GM12873 (cell line): ENCODE data around the gene OR10A2.

Experiments used
- CTCF ChIP-seq: IDR thresholded peaks from 2 replicates; pipeline ENCODE4 v1.5.1; 2012; ENCODE audit warnings: low read depth, mild to moderate bottlenecking, moderate library complexity, low read length, control low read depth; ENCODE audit not compliant: insufficient read depth; ENCODE audit errors: missing control alignments

OR10A2 gene, protein sequence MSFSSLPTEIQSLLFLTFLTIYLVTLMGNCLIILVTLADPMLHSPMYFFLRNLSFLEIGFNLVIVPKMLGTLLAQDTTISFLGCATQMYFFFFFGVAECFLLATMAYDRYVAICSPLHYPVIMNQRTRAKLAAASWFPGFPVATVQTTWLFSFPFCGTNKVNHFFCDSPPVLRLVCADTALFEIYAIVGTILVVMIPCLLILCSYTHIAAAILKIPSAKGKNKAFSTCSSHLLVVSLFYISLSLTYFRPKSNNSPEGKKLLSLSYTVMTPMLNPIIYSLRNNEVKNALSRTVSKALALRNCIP

DNA sequence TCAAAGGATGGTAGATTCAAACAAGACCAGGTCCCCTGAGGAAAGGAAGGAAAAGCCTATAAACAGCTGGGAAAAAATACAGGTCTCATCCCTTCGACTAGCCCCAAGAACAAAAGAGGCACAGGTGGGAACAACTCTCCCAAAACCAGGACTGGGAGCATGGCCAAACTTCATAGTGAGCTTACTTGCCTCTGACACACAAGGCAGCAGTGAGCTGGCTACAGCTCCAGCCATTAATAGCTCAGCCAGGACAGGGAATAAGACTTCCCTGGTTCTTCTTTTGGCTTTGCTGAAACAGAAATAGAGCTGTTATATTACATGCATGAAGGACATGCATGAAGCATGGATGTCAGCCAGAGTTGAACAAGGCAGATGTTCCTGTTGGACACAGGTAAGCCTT, at the start of gene OR10A2:
OR10A2 (plus strand) TSS at position 97 of the 400 bp plus-strand sequence. CDS start 6,698 bp downstream, outside the sequence.
- no peak for TF ChIP-seq CTCF

GRCh38 chr11:6813656-6814055, 49.2 kb upstream of the OR10A2 start:
- TF ChIP-seq CTCF = no peak

GRCh38 chr11:6817694-6818093, 45.2 kb upstream of the OR10A2 start:
- no peak for TF ChIP-seq CTCF

- no peak for TF ChIP-seq CTCF
Measured at GRCh38 chr11:6818967-6819366, 43.9 kb upstream of the OR10A2 start.

DNA sequence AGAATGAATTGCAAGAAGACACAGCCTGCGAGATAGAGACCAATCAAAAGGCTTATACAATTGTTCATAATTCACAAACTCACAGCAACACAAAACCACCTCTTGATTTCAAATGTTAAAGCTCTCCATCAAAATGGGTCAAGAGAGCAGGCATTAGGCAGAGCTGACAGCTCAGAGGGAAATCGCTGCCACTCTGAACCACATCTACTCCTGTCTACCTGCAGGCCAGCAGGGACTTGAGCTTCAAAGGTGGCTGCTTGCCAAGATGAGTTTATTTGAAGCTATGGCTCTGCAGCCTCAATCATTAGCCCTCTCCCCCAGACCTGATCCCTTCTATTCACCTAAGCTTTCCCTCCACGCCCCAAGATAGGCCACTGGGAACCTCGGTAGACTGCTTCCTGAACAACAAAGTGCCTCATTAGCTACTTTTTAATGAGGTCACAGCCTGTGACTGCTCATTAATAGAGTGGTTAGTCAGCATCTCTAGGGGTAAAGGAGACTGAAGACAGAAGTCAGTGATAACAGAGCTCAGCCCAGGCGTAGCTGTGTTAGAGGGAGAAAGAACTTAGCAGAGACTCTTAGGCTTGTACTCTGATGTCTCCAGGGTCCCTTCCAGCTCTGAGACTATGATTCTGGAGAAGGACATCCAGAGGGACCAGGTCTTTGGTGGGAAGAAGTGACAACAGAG, 38.6 kb upstream of the OR10A2 start:
- no peak for TF ChIP-seq CTCF

DNA sequence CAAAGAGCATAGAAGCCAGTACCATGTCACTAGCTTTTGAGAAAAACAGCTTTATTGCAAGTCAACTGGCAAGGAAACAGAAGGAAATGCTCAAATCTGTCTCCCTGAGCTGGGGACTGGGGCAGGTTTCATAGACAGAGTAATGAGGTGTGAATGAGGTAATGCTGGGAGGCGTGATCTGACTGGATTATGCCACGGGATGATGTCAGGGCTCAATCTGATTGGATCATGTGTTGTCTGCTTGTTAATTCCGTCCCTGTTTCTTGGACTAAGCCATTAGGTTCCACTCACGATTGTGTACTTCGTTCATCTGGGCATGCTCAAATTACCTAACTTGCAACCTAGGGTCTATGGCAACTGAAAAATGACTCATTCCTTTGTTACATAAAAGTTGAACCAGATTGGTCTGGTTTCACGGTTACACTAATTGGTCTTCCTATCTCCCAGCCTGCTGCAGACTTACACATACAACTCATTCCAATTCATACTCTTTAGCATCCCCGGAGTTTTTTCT, 37.6 kb upstream of the OR10A2 start:
- no peak for TF ChIP-seq CTCF

DNA sequence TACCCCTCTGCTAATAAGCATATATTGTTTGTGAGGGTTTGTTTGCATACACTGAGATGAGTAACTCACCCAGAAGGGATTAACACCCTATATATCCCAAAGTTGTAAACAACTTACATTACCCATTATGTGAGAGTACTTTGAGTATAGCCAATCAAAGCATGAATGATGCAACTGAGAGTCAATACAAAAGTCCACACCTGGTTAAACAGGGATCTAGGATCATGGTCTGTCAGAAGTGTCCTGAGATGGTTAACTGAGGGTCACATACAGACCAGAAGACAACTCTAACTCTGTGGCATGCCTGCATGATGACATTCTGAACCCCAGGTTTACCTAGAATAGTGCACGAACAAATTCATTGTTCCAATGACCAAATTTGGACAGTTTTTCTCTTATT, 34.8 kb upstream of the OR10A2 start:
- no peak for TF ChIP-seq CTCF
